ENCODE results near the gene HAS3. TPM values are rescaled to one million over a fixed set of nuclear protein-coding genes. Genes with fewer than 3 reads are reported as not detected.

HAS3 gene
- total RNA-seq, 1 donor from 2014 or later, result 0.93 TPM

DNA sequence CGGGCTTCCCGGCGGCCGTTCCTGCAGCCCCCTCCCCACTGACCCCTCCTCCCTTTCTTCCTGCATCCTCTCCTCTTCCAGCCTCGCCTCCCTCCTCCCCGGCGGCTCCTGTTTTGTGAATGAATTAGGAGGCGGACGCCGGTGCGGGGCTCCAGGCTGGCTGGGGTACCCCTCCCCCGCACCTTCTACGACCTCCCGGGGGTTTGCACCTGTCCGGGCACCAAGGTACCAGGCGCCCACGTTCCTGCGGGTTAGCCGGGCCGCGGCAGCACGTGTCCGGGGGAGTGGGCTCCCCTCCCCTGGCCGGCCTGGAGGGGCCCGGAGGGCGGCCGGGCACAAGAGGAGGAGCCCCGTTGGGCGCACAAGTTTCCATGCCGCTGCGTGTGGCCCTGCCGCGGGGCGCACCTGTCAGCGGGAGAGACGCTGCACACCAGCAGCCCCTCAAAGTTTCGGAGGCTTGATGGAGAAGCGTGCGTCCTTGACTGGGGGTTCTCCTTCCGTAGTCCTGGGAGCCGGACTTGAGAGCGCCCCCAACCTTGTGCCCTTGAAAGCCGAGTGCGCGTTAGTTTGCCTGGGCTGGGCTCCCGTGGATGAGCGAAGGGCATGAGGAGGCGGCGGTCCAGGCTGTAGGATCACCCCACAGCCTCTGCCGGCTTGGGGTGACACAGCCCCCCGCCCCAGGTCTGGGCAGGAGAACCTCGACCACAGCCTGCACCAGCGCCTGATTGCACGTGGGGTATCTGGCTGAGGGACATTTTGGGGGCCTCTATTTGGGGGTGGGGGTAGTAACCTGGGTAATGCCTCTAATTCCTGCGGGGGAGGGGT, 1.2 kb downstream of the HAS3 start:
- Mint-ChIP-seq H3K27me3 (ENCODE audit: insufficient read depth) (peaks cover 37% of the 10 kb centered on the region), H3K4me1 (ENCODE audit: low read depth) (peaks cover 7% of the 10 kb centered on the region), H3K4me3 (peak overlapping the region; percentile 59), H3K9me3 (no peaks in the 10 kb centered on the region), H3K27ac (no peak overlapping the region), H3K36me3 (ENCODE audit: low read depth) (peaks cover 9% of the 10 kb centered on the region)
- intact Hi-C loops (cut with micrococcal nuclease), result loop anchor here (5.0 to 10.0 kb wide), 2 partner anchors 112 to 259 kb away; no protein-coding TSS in a partner anchor
- DNase-seq (ENCODE audit: low spot score), result no peak

DNA sequence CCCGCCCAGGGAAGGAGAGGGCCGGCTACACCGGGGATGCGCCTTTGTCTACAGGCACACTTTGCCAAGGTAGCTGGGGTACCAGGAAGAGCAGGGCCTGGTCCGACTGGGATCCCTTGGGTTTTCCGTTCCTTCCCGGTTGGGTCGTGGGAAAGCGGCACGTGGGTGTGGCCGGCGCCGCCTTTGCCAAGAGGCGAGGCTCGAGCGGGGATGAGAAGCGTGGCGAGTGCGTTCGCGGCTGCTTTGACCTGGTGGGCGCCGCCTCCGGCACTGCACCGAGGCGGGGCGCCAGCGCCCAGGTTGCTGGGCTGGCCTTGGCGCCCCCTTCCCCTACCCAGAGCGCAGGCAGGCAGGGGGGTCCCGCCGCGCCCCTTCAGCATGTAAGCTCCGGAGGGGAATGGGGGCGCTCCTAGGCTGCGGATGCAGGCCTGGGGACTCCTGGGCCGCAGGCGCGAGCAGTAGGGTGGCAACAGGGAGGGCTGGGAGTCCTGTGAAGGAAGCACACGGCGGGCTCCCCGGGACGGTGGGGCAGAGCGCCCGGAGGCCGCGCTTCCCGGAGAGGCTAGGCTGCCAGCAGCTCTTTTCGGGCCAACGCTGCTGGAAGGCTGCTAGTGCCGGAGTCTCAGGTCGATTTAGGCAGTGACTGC, 2.0 kb downstream of the HAS3 start:
- Mint-ChIP-seq H3K27me3 (ENCODE audit: insufficient read depth) (peaks cover 34% of the 10 kb centered on the region), H3K4me3 (peak overlapping the region; percentile 59), H3K27ac (no peak overlapping the region), H3K9me3 (no peaks in the 10 kb centered on the region), H3K4me1 (ENCODE audit: low read depth) (peaks cover 7% of the 10 kb centered on the region), H3K36me3 (ENCODE audit: low read depth) (peaks cover 9% of the 10 kb centered on the region)
- no peak for DNase-seq (ENCODE audit: low spot score)
- intact Hi-C loops (cut with micrococcal nuclease), result loop anchor here (5.0 to 10.0 kb wide), 2 partner anchors 113 to 260 kb away; no protein-coding TSS in a partner anchor

DNA sequence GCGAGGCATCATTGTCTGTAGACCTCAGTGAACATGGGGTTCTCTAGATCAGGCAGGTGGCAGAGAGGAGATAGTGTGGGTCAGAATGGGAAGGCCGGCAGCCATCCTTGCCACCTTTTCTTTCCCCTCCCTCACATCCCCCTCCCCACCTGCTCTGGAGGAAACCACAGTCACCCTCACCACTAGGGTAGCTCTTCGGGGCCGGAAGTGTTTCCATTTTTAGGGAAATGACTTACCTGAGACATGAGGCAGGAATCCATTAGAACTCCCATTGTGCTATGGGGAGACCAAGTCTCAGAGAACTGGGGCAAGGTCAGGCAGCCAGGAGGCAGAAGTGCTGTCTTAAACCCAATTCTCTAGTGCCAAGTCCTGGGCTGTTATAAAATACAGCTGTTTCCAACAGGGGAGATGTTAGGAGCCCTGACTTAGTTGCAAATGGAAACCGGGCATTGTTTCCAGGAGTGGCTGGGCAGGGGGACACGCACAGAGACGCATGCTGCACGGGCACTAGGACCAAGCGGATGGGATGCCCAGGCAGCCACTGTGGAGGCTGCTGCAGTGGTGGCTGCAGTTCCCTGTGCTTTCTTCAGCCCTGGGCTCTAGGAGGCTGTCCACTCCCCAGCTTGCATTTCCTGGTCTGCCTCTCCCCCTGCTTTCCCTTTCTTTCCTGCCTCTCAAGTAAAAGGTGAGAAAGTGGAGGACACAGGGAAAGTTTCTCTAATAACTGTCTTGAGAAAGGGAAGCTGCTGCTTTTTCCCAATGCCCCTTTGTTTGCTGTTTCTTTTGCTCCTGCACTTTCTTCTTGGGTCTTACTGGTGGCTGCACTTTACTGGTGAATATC, 2.8 kb downstream of the HAS3 start:
- no peak overlapping the region for H3K27ac Mint-ChIP-seq
- no peak for DNase-seq (ENCODE audit: low spot score)
- H3K9me3 Mint-ChIP-seq, result no peaks in the 10 kb centered on the region
- peaks cover 7% of the 10 kb centered on the region for H3K4me1 Mint-ChIP-seq (ENCODE audit: low read depth)
- H3K36me3 Mint-ChIP-seq (ENCODE audit: low read depth), result peaks cover 9% of the 10 kb centered on the region
- no peak overlapping the region for H3K4me3 Mint-ChIP-seq
- H3K27me3 Mint-ChIP-seq (ENCODE audit: insufficient read depth), result peaks cover 31% of the 10 kb centered on the region
- intact Hi-C loops (cut with micrococcal nuclease), result loop anchor here (5.0 to 10.0 kb wide), 2 partner anchors 113 to 261 kb away; no protein-coding TSS in a partner anchor

DNA sequence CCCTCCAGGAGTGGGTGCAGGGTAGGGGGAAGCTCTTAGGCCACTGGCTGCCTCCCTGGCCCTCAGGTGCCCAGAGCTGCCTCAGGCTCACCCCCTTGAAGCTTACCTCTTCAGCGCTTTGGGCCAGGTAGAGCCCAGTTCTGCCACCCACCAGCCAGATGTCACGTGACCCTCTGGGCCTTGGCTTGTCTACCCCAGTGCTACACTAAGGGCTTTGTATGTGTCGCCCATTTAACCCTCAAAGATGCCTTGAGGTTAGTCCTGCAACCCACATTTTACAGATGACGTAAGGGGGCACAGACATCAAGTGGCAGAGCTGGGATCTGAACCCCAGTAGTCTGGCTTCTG, 3.4 kb downstream of the HAS3 start:
- Mint-ChIP-seq H3K9me3 (no peaks in the 10 kb centered on the region), H3K4me1 (ENCODE audit: low read depth) (peaks cover 7% of the 10 kb centered on the region), H3K36me3 (ENCODE audit: low read depth) (peaks cover 9% of the 10 kb centered on the region), H3K27ac (no peak overlapping the region), H3K4me3 (no peak overlapping the region), H3K27me3 (ENCODE audit: insufficient read depth) (peaks cover 27% of the 10 kb centered on the region)
- no peak for DNase-seq (ENCODE audit: low spot score)
- intact Hi-C loops (cut with micrococcal nuclease), result loop anchor here (5.0 to 10.0 kb wide), 2 partner anchors 114 to 262 kb away; no protein-coding TSS in a partner anchor

DNA sequence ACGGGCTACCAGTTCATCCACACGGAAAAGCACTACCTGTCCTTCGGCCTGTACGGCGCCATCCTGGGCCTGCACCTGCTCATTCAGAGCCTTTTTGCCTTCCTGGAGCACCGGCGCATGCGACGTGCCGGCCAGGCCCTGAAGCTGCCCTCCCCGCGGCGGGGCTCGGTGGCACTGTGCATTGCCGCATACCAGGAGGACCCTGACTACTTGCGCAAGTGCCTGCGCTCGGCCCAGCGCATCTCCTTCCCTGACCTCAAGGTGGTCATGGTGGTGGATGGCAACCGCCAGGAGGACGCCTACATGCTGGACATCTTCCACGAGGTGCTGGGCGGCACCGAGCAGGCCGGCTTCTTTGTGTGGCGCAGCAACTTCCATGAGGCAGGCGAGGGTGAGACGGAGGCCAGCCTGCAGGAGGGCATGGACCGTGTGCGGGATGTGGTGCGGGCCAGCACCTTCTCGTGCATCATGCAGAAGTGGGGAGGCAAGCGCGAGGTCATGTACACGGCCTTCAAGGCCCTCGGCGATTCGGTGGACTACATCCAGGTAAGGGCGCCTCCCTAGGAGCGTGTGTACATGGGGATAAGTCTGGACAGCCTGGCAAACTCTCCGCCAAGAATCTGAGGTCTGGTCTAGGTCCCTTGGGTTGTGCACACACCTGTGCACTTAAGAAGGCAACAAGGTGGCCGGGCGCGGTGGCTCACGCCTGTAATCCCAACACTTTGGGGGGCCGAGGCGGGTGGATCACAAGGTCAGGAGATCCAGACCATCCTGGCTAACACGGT, 4.2 kb downstream of the HAS3 start:
- peaks cover 24% of the 10 kb centered on the region for H3K27me3 Mint-ChIP-seq (ENCODE audit: insufficient read depth)
- H3K4me3 Mint-ChIP-seq, result no peak overlapping the region
- no peak overlapping the region for H3K27ac Mint-ChIP-seq
- intact Hi-C loops (cut with micrococcal nuclease), result loop anchor here (5.0 to 10.0 kb wide), 2 partner anchors 115 to 262 kb away; no protein-coding TSS in a partner anchor
- H3K9me3 Mint-ChIP-seq, result no peaks in the 10 kb centered on the region
- peaks cover 7% of the 10 kb centered on the region for H3K4me1 Mint-ChIP-seq (ENCODE audit: low read depth)
- H3K36me3 Mint-ChIP-seq (ENCODE audit: low read depth), result peaks cover 9% of the 10 kb centered on the region
- DNase-seq (ENCODE audit: low spot score), result no peak

DNA sequence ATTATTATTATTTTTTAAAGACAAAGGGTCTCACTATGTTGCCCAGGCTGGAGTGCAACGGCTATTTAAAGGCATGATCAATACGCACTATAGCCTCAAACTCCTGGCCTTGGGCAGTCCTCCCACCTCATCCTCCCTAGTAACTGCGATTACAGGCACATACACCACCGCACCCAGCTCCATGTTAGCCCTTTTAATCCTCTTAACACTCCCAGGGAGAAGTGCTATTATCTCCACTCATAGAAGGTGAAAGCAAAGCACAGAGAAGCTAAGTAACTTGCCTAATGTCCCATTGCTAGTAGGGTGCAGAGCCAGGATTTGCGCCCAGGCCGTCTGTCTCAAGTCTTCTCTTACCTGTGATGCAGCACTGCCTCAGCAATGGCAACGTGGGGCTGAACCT, 5.0 kb downstream of the HAS3 start:
- peaks cover 4% of the 10 kb centered on the region for H3K4me1 Mint-ChIP-seq (ENCODE audit: low read depth)

DNA sequence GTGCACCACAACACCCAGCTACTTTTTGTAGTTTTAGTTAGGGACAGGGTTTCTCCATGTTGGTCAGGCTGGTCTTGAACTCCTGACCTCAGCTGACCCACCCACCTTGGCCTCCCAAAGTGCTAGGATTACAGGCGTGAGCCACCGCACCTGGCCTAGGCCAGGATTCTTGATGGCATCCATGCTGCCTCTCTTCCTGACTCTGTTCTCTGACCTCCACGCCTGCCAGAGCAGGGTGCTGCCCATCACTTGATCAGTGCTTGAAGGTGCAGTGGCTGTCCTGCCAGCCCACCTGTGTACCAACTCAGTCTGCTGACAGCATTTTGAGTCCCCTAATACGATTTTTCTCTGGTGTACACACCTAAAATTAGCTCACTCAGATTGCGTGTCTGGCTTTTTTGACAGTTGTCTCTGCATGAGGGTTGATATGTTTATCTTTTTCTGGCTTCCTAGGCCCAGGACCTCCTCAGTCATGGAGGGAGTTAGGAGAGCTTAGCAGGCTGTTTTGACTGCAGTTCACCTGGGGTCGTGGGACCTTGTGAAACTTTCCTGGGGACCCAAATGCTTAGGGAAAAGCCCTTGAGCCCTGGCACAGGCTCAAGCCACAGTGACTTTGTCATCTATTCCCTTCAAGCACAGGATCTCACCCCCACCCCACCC, 5.9 kb downstream of the HAS3 start:
- peaks cover 16% of the 10 kb centered on the region for H3K27me3 Mint-ChIP-seq (ENCODE audit: insufficient read depth)
- no peak overlapping the region for H3K4me3 Mint-ChIP-seq
- no peak overlapping the region for H3K27ac Mint-ChIP-seq
- intact Hi-C loops (cut with micrococcal nuclease), result no loop called here
- no peaks in the 10 kb centered on the region for H3K9me3 Mint-ChIP-seq
- DNase-seq (ENCODE audit: low spot score), result no peak
- H3K4me1 Mint-ChIP-seq (ENCODE audit: low read depth), result no peaks in the 10 kb centered on the region
- H3K36me3 Mint-ChIP-seq (ENCODE audit: low read depth), result peaks cover 6% of the 10 kb centered on the region

More for the DNA sequence above, 5.0 kb downstream of the HAS3 start:
- Mint-ChIP-seq H3K9me3 (no peaks in the 10 kb centered on the region), H3K27me3 (ENCODE audit: insufficient read depth) (peaks cover 20% of the 10 kb centered on the region), H3K27ac (no peak overlapping the region), H3K36me3 (ENCODE audit: low read depth) (peaks cover 8% of the 10 kb centered on the region), H3K4me3 (no peak overlapping the region)
- DNase-seq (ENCODE audit: low spot score), result no peak
- intact Hi-C loops (cut with micrococcal nuclease), result no loop called here

DNA sequence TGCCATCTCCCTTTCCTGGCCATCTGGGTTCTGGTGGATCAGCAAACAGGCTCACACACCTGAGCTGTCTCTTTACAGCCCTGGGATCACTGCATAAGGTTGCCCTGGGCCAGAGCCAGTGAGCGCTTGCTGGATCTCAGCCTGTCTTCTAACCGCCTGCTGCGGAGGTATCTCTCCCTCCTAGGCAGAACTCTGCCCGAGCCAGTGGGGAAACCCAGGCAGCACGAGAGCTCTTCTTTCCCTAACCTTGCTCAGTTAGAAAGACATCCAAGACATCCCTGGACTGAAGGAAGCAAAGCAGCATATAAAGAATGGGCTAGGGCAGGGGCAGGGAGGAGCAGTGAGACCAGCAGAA, 6.4 kb downstream of the HAS3 start:
- peaks cover 6% of the 10 kb centered on the region for H3K36me3 Mint-ChIP-seq (ENCODE audit: low read depth)
- H3K4me3 Mint-ChIP-seq, result no peak overlapping the region
- peaks cover 14% of the 10 kb centered on the region for H3K27me3 Mint-ChIP-seq (ENCODE audit: insufficient read depth)
- no peak overlapping the region for H3K27ac Mint-ChIP-seq
- no peaks in the 10 kb centered on the region for H3K9me3 Mint-ChIP-seq
- H3K4me1 Mint-ChIP-seq (ENCODE audit: low read depth), result no peaks in the 10 kb centered on the region
- no peak for DNase-seq (ENCODE audit: low spot score)
- intact Hi-C loops (cut with micrococcal nuclease), result no loop called here

DNA sequence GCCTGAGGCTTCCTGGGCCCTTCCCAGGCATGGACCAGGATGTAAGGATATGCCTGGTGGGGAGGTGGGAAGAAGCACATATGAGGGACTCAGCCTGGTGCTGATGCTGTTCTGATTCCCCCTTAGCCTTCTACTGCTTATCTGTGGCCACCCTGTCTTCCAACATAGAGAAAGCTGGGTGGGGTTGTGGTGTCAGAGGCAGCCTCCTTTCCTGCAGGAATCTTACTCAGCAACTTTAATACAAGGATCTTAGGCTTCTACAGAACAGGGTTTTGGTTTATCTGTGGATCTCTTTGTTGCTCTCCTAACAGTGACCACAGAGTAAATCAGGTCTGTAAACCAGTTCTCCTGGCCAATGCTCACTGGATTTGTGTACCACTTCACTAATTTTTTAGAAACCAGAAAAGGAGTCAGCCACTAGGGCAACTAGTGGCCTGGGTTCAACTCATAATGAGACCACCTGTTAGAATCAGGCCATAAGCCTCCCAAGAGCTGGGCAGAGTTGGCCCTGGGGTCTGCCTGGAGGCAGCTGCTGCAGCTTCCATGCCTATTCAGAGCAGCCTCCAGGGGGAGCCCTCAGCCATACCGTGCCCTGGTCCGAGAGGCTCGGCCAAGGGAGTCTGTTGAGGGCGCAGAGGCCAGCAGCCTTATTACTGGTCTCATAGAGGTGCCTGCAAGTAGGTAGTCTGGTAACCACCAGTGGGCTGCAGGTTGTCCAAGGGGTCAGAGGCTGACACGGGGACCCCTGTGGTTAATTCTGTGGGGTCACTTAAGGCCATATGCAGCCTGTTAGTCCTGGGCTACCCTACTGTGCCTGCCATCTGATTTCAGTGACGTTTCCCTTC, 7.1 kb downstream of the HAS3 start:
- H3K36me3 Mint-ChIP-seq (ENCODE audit: low read depth), result peaks cover 6% of the 10 kb centered on the region
- no peak overlapping the region for H3K27ac Mint-ChIP-seq
- H3K4me3 Mint-ChIP-seq, result no peak overlapping the region
- peak; percentile 21 for DNase-seq (ENCODE audit: low spot score)
- H3K27me3 Mint-ChIP-seq (ENCODE audit: insufficient read depth), result peaks cover 9% of the 10 kb centered on the region
- no peaks in the 10 kb centered on the region for H3K4me1 Mint-ChIP-seq (ENCODE audit: low read depth)
- intact Hi-C loops (cut with micrococcal nuclease), result no loop called here
- no peaks in the 10 kb centered on the region for H3K9me3 Mint-ChIP-seq

DNA sequence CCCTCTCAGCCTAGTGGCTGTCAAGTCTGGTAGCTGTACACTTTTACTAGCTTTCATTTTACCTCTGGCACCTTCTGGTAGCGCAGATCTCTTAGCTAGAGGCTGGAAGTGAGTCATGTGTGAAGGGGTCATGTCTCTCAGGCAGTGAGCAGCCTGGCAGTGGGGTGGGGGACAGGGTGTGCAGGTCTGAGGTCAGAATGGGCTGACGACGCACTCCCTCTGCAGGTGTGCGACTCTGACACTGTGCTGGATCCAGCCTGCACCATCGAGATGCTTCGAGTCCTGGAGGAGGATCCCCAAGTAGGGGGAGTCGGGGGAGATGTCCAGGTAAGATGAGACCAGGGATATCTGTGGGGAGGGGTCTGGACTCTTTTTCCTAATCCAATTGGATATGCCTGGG, 7.8 kb downstream of the HAS3 start:
- Mint-ChIP-seq H3K4me3 (no peak overlapping the region), H3K27me3 (ENCODE audit: insufficient read depth) (peaks cover 4% of the 10 kb centered on the region)

DNA sequence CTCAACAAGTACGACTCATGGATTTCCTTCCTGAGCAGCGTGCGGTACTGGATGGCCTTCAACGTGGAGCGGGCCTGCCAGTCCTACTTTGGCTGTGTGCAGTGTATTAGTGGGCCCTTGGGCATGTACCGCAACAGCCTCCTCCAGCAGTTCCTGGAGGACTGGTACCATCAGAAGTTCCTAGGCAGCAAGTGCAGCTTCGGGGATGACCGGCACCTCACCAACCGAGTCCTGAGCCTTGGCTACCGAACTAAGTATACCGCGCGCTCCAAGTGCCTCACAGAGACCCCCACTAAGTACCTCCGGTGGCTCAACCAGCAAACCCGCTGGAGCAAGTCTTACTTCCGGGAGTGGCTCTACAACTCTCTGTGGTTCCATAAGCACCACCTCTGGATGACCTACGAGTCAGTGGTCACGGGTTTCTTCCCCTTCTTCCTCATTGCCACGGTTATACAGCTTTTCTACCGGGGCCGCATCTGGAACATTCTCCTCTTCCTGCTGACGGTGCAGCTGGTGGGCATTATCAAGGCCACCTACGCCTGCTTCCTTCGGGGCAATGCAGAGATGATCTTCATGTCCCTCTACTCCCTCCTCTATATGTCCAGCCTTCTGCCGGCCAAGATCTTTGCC, 9.0 kb downstream of the HAS3 start:
- Mint-ChIP-seq H3K4me3 (no peak overlapping the region), H3K27me3 (ENCODE audit: insufficient read depth) (no peaks in the 10 kb centered on the region), H3K9me3 (no peaks in the 10 kb centered on the region), H3K36me3 (ENCODE audit: low read depth) (peaks cover 14% of the 10 kb centered on the region), H3K27ac (no peak overlapping the region), H3K4me1 (ENCODE audit: low read depth) (no peaks in the 10 kb centered on the region)
- DNase-seq (ENCODE audit: low spot score), result no peak
- intact Hi-C loops (cut with micrococcal nuclease), result no loop called here

More for the DNA sequence above, 7.8 kb downstream of the HAS3 start:
- Mint-ChIP-seq H3K4me1 (ENCODE audit: low read depth) (no peaks in the 10 kb centered on the region), H3K9me3 (no peaks in the 10 kb centered on the region), H3K27ac (no peak overlapping the region), H3K36me3 (ENCODE audit: low read depth) (peaks cover 10% of the 10 kb centered on the region)
- intact Hi-C loops (cut with micrococcal nuclease), result no loop called here
- no peak for DNase-seq (ENCODE audit: low spot score)

Data from activated T-helper 1 cell treated with anti-CD3 and anti-CD28 coated beads, Interleukin-12 subunit alpha, Interleukin-12 subunit beta, Interleukin-2, Interleukin-4 antibody, amounts not matched to agents 30 ng/mL and 10 ng/mL and 1 ng/mL, durations not matched to agents 14 hours and 24 hours and 36 hours (primary cell).